Lower leg skin (tissue), 4 donors: ENCODE data around the gene BCAT1. TPM values are rescaled to one million over a fixed set of nuclear protein-coding genes. Genes with fewer than 3 reads are reported as not detected.

Experiments used
- DNase-seq, 2 donors: peaks; one replicate each; pipeline ENCODE4 v3.0.0-alpha.2; 2019; ENCODE audit warnings: low spot score in 2 of 2
- H3K4me3 ChIP-seq: fragments of 200-600 bp; sonication (generic); 2 replicates; pipeline ENCODE4 v1.5.1; 2017; ENCODE audit warnings: mild to moderate bottlenecking, low read depth; ENCODE audit not compliant: poor library complexity, severe bottlenecking
- CTCF ChIP-seq, 3 donors: fragments of 450-650 bp; IDR thresholded peaks; one replicate each; pipeline ENCODE4 v1.5.1; 2016; ENCODE audit warnings: antibody characterized with exemption in 3 of 3, mild to moderate bottlenecking in 3 of 3, moderate library complexity in 2 of 3
- POLR2A ChIP-seq, 2 donors: fragments of 450-650 bp; IDR thresholded peaks; one replicate each; pipeline ENCODE4 v1.6.1; 2016 to 2017; ENCODE audit warnings: antibody characterized with exemption in 2 of 2, mild to moderate bottlenecking in 1 of 2, moderate library complexity in 1 of 2
- WGBS, 2 donors: methylation state at CpG; one replicate each; pipeline ENCODE4 v1.1.5; 2018; 5-methylcytosine and 5-hydroxymethylcytosine counted together
- intact Hi-C: fragments of 100-400 bp; cut with DNase I; formaldehyde crosslinking; loops from one replicate; pipeline ENCODE4 v1.15.0; 2023; ENCODE audit warnings: low total_unique reads
- total RNA-seq, 4 donors: library from RNA; depleted of rRNA; stranded (reverse); fragments of >200 nt; gene quantifications; one replicate each; pipeline ENCODE4 v1.1.0, GENCODE V29; 2016

The BCAT1 gene
- total RNA-seq, 4 donors from 2014 or later = 1.0 to 4.6 (median 2.8) TPM

- 3 to 6% methylated on average over 42 to 47 of the region's 74 CpGs for WGBS, 2 donors
- H3K4me3 ChIP-seq = peak overlapping the region; percentile 43
- intact Hi-C loops = no loop called here
- TF ChIP-seq POLR2A (IDR thresholded peaks at IDR 0.05) (no peak), CTCF (IDR thresholded peaks at IDR 0.05) (no peak)
- peak in 1 of 2 donors; percentile 85 for DNase-seq
Measured at GRCh38 chr12:24902511-24903328, 46.2 kb downstream of the BCAT1 start.

GRCh38 chr12:24901576-24902461 lies 47.1 kb downstream of the BCAT1 start:
- DNase-seq = peak in 1 of 2 donors; percentile 78
- WGBS, 2 donors = 45 to 50% methylated on average over 33 of the region's 33 CpGs
- intact Hi-C loops = no loop called here
- TF ChIP-seq POLR2A (IDR thresholded peaks at IDR 0.05) (no peak), CTCF (IDR thresholded peaks at IDR 0.05) (no peak)
- H3K4me3 ChIP-seq = no peak overlapping the region

GRCh38 chr12:24900196-24900595 lies 48.7 kb downstream of the BCAT1 start:
- TF ChIP-seq POLR2A (IDR thresholded peaks at IDR 0.05) = no peak
- TF ChIP-seq CTCF (IDR thresholded peaks at IDR 0.05) = no peak
- intact Hi-C loops = no loop called here
- 89 to 90% methylated on average over 3 of the region's 3 CpGs for WGBS, 2 donors
- no peak overlapping the region for H3K4me3 ChIP-seq
- no peak for DNase-seq

GRCh38 chr12:24899503-24900075 lies 49.3 kb downstream of the BCAT1 start:
- no peak for DNase-seq
- no peak overlapping the region for H3K4me3 ChIP-seq
- TF ChIP-seq POLR2A (IDR thresholded peaks at IDR 0.05) (no peak), CTCF (IDR thresholded peaks at IDR 0.05) (no peak)
- 92 to 94% methylated on average over 4 of the region's 4 CpGs for WGBS, 2 donors
- intact Hi-C loops = no loop called here

- intact Hi-C loops = no loop called here
- DNase-seq = no peak
- WGBS, 2 donors = 93 to 97% methylated on average over 3 of the region's 3 CpGs
- no peak for TF ChIP-seq POLR2A (IDR thresholded peaks at IDR 0.05)
- TF ChIP-seq CTCF (IDR thresholded peaks at IDR 0.05) = no peak
- H3K4me3 ChIP-seq = no peak overlapping the region
Measured at GRCh38 chr12:24898606-24899005, 50.3 kb downstream of the BCAT1 start.
